ENCODE data around the gene DNAJB1. TPM values are rescaled to one million over a fixed set of nuclear protein-coding genes. Genes with fewer than 3 reads are reported as not detected.

Gene DNAJB1
- total and polyA plus RNA-seq, 10 of the 15 experiments (the other 5 are each of a cell fraction or from before 2014, with no cell fraction given): 4.8 to 65.8 (median 34.9) TPM

DNA sequence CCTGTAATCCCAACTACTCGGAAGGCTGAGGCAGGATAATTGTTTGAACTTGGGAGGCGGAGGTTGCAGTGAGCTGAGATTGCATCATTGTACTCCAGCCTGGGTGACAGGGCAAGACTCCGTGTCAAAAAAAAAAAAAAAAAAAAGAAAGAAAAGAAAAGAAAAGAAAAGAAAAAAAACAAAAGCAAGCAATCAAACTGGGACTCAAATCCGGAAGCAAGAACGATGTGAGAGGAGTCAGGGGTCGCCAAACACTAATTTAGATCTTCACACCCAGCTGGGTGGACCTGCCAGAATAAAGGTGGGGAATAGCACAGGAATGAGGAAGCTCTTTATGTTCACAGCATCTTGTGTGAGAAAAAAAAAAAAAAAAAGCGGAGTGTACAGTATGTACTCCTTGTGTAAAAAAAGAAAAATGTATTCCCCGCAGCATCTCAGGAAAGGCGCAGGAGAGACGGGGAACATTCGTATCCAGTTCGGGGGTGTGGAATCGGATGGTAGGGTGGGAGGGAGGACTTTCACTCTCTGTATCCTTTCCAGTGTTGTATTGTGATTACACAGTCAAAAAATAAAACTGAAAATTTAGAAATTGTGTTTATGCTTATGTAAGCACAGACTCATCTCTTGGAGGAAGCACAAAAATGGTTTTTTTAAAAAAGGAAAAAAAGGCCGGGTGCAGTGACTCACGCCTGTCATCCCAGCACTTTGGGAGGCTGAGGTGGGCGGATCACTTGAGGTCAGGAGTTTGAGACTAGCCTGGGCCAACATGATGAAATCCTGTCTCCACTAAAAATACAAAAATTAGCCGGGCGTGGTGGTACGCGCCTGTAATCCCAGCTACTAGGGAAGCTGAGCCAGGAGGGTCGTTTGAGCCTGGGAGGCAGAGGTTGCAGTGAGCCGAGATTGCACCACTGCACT, 7.6 kb downstream of the DNAJB1 start:
- Histone ChIP-seq H3K36me3 (ENCODE audit: control insufficient read depth in 2 of 2, insufficient read depth in 2 of 2, low read length in 1 of 2) (peaks cover 3 to 6% of the 10 kb centered on the region in 2 experiments; a peak in 3 of 4 replicates), H3K27ac (ENCODE audit: control insufficient read depth, insufficient read depth) (no peak overlapping the region), H3K4me3 (no peak overlapping the region), H3K4me2 (ENCODE audit: control insufficient read depth, insufficient read depth) (no peak overlapping the region), H3K27me3 (replicated peaks in 1 of 2; ENCODE audit: control insufficient read depth in 2 of 2, insufficient read depth in 2 of 2, low read length in 1 of 2) (no peaks in the 10 kb centered on the region), H2AFZ (ENCODE audit: control insufficient read depth, low read depth, low read length) (no peak overlapping the region), H3K9me3 (replicated peaks; ENCODE audit: control insufficient read depth, insufficient read depth, low read length) (no peaks in the 10 kb centered on the region), H4K20me1 (ENCODE audit: control insufficient read depth, insufficient read depth) (no peaks in the 10 kb centered on the region), H3K9ac (ENCODE audit: control insufficient read depth, insufficient read depth, low read length) (no peak overlapping the region), H3K79me2 (ENCODE audit: control insufficient read depth, insufficient read depth, low read length) (peaks cover 3% of the 10 kb centered on the region; the same call in 1 of the 2 replicates), H3K4me1 (ENCODE audit: control insufficient read depth, insufficient read depth, low read length) (peaks cover 4% of the 10 kb centered on the region; the same call in 1 of the 2 replicates)
- in situ Hi-C loops (cut with MboI) (no loop called here), intact Hi-C loops (cut with micrococcal nuclease; ENCODE audit: unreplicated experiment) (no loop called here)
- ChIA-PET POLR2A (interaction anchor here (0.7 to 1.4 kb wide), 8 partner anchors 8 to 436 kb away, joined by 3 to 8 read pairs (median 4); partner anchors contain the start of gene ZNF333), SMC1A (ENCODE audit: uncharacterized antibody, unreplicated experiment) (no interaction called here), CTCF (no interaction called here), RAD21 (ENCODE audit: unreplicated experiment) (no interaction called here)
- BruUV-seq (replicated peaks): no TSS peak
- TF ChIP-seq HDAC2 (IDR thresholded peaks at IDR 0.05) (no peak), STAT1 (conservative IDR thresholded peaks at IDR 0.05) (no peak), CBX3 (IDR thresholded peaks at IDR 0.05; ENCODE audit: borderline replicate concordance, low read depth) (no peak), YY1 (IDR thresholded peaks at IDR 0.05; ENCODE audit: low read depth, low read length) (no peak), NRF1 (conservative IDR thresholded peaks at IDR 0.05; ENCODE audit: low read depth, low read length) (no peak), TAF1 (IDR thresholded peaks at IDR 0.05; ENCODE audit: borderline replicate concordance, low read depth, low read length) (no peak), JUND (IDR thresholded peaks at IDR 0.05; ENCODE audit: low read depth, low read length) (no peak), MYB (IDR thresholded peaks at IDR 0.05; ENCODE audit: borderline replicate concordance, low read depth, low read length) (no peak)
- WGBS (ENCODE audit: insufficient coverage, insufficient replicate concordance, low lambda C conversion rate, missing lambda C conversion rate): 77% methylated on average over 21 of the region's 22 CpGs
- FAIRE-seq (no peak), DNase-seq (ENCODE audit: low read depth, low spot score) (no peak), ATAC-seq (no peak)
